Measurements from ENCODE around the gene U2AF1. TPM values are rescaled to one million over a fixed set of nuclear protein-coding genes. Genes with fewer than 3 reads are reported as not detected.
"Not testable (repeated sequence)": the region's sequence is repeated elsewhere in the genome, so short reads cannot be mapped to it uniquely, and the experiment has no call there.

The U2AF1 gene
- polyA plus RNA-seq, 1 of the 3 experiments (the other 2 are of a cell fraction) = 206 TPM

- CTCF ChIA-PET; H3K9ac ChIP-seq; H3F3A ChIP-seq (replicated peaks; ENCODE audit: insufficient read depth); DNase-seq; H3K27me3 ChIP-seq (ENCODE audit: insufficient read depth); H3K36me3 ChIP-seq (replicated peaks in 1 of 2; ENCODE audit: control insufficient read depth in 1 of 2, insufficient read depth in 2 of 2, low read length in 1 of 2); H3K9me3 ChIP-seq; H3K4me1 ChIP-seq (ENCODE audit: control insufficient read depth in 1 of 2, insufficient read depth in 2 of 2, low read depth in 1 of 2, low read length in 1 of 2); H3K4me2 ChIP-seq; POLR2A ChIA-PET; H3K79me2 ChIP-seq (ENCODE audit: insufficient read depth); H4K20me1 ChIP-seq (ENCODE audit: insufficient read depth); H3K4me3 ChIP-seq (ENCODE audit: low read depth in 2 of 2, low read length in 1 of 2); H2AFZ ChIP-seq (ENCODE audit: low read depth); H3K9me2 ChIP-seq; H3K27ac ChIP-seq (ENCODE audit: low read depth in 2 of 2, low read length in 1 of 2): not testable (repeated sequence)
- WGBS (ENCODE audit: low lambda C conversion rate) = no CpG with 5 or more reads among the region's 11 CpGs
Measured at GRCh38 chr21:43072742-43073141, 34.6 kb downstream of the U2AF1 start.

- H3K4me2 ChIP-seq; H3K27ac ChIP-seq (ENCODE audit: low read depth in 2 of 2, low read length in 1 of 2); H3K9me3 ChIP-seq; H3K79me2 ChIP-seq (ENCODE audit: insufficient read depth); H3K9ac ChIP-seq; H3K36me3 ChIP-seq (replicated peaks in 1 of 2; ENCODE audit: control insufficient read depth in 1 of 2, insufficient read depth in 2 of 2, low read length in 1 of 2); H3K4me1 ChIP-seq (ENCODE audit: control insufficient read depth in 1 of 2, insufficient read depth in 2 of 2, low read depth in 1 of 2, low read length in 1 of 2); H3K4me3 ChIP-seq (ENCODE audit: low read depth in 2 of 2, low read length in 1 of 2); CTCF ChIA-PET; H4K20me1 ChIP-seq (ENCODE audit: insufficient read depth); POLR2A ChIA-PET; H3K27me3 ChIP-seq (ENCODE audit: insufficient read depth); H3K9me2 ChIP-seq; H3F3A ChIP-seq (replicated peaks; ENCODE audit: insufficient read depth); H2AFZ ChIP-seq (ENCODE audit: low read depth); DNase-seq: not testable (repeated sequence)
- WGBS (ENCODE audit: low lambda C conversion rate) = no CpG with 5 or more reads among the region's 10 CpGs
Measured at GRCh38 chr21:43069682-43070081, 37.7 kb downstream of the U2AF1 start.

DNA sequence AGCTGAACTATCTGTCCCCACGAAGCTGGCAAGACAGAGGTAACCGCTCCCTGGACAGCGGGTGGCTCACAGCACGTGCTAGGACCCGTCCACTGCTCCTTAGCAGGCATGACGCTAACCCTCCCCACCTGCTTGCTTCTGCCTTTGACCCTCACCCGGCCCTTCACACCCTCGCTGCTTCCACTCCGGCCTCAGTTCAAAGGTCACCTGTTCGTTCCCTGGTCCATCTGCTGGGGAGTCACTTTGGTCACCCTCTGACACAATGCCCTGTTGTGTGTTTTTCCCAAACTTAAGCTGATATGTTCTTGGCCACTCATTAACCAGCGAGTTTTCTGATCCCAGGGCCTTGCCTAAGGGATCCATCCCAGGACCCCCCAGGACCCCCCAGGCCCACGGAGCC is 39.3 kb downstream of the U2AF1 start:
- H4K20me1 ChIP-seq (ENCODE audit: insufficient read depth); DNase-seq; H2AFZ ChIP-seq (ENCODE audit: low read depth); H3K9me3 ChIP-seq; H3K27me3 ChIP-seq (ENCODE audit: insufficient read depth); POLR2A ChIA-PET; H3K4me3 ChIP-seq (ENCODE audit: low read depth in 2 of 2, low read length in 1 of 2); H3K4me1 ChIP-seq (ENCODE audit: control insufficient read depth in 1 of 2, insufficient read depth in 2 of 2, low read depth in 1 of 2, low read length in 1 of 2); H3F3A ChIP-seq (replicated peaks; ENCODE audit: insufficient read depth); CTCF ChIA-PET; H3K79me2 ChIP-seq (ENCODE audit: insufficient read depth); H3K4me2 ChIP-seq; H3K9me2 ChIP-seq; H3K9ac ChIP-seq; H3K27ac ChIP-seq (ENCODE audit: low read depth in 2 of 2, low read length in 1 of 2); H3K36me3 ChIP-seq (replicated peaks in 1 of 2; ENCODE audit: control insufficient read depth in 1 of 2, insufficient read depth in 2 of 2, low read length in 1 of 2): not testable (repeated sequence)
- 83% methylated on average over 4 of the region's 12 CpGs for WGBS (ENCODE audit: low lambda C conversion rate)

- POLR2A ChIA-PET; H3K4me1 ChIP-seq (ENCODE audit: control insufficient read depth in 1 of 2, insufficient read depth in 2 of 2, low read depth in 1 of 2, low read length in 1 of 2); H3K36me3 ChIP-seq (replicated peaks in 1 of 2; ENCODE audit: control insufficient read depth in 1 of 2, insufficient read depth in 2 of 2, low read length in 1 of 2); DNase-seq; H3K27me3 ChIP-seq (ENCODE audit: insufficient read depth); H3K4me3 ChIP-seq (ENCODE audit: low read depth in 2 of 2, low read length in 1 of 2); H3F3A ChIP-seq (replicated peaks; ENCODE audit: insufficient read depth); H4K20me1 ChIP-seq (ENCODE audit: insufficient read depth); H3K9me2 ChIP-seq; CTCF ChIA-PET; H3K79me2 ChIP-seq (ENCODE audit: insufficient read depth); H3K9ac ChIP-seq; H3K27ac ChIP-seq (ENCODE audit: low read depth in 2 of 2, low read length in 1 of 2); H3K9me3 ChIP-seq; H2AFZ ChIP-seq (ENCODE audit: low read depth); H3K4me2 ChIP-seq: not testable (repeated sequence)
- 100% methylated on average over 1 of the region's 12 CpGs for WGBS (ENCODE audit: low lambda C conversion rate)
Measured at GRCh38 chr21:43066690-43067089, 40.7 kb downstream of the U2AF1 start.

DNA sequence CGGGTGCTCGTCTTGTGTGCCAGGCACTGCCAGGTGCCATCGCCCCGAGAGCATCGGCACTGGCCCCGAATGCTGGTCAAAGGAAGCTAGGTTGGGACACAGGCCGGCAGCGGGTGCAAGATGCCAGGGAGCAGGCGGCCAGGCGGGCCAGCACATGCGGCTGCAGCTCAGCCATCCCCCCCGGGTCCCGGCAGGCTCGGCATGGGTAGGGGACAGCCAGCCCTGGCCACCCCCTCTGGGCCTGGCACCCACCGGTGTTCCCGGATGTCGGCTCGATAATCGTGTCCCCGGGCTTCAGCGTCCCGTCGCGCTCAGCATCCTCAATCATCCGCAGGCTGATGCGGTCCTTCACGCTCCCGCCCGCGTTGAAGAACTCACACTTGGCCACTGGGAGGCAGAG is 41.4 kb downstream of the U2AF1 start:
- WGBS (ENCODE audit: low lambda C conversion rate) = no CpG with 5 or more reads among the region's 30 CpGs
- DNase-seq; H3K4me3 ChIP-seq (ENCODE audit: low read depth in 2 of 2, low read length in 1 of 2); H3K27ac ChIP-seq (ENCODE audit: low read depth in 2 of 2, low read length in 1 of 2); H2AFZ ChIP-seq (ENCODE audit: low read depth); H3K9ac ChIP-seq; H3K4me1 ChIP-seq (ENCODE audit: control insufficient read depth in 1 of 2, insufficient read depth in 2 of 2, low read depth in 1 of 2, low read length in 1 of 2); H3K9me2 ChIP-seq; H3F3A ChIP-seq (replicated peaks; ENCODE audit: insufficient read depth); H3K36me3 ChIP-seq (replicated peaks in 1 of 2; ENCODE audit: control insufficient read depth in 1 of 2, insufficient read depth in 2 of 2, low read length in 1 of 2); H3K4me2 ChIP-seq; CTCF ChIA-PET; H3K9me3 ChIP-seq; POLR2A ChIA-PET; H3K27me3 ChIP-seq (ENCODE audit: insufficient read depth); H4K20me1 ChIP-seq (ENCODE audit: insufficient read depth); H3K79me2 ChIP-seq (ENCODE audit: insufficient read depth): not testable (repeated sequence)

- DNase-seq; H3K4me2 ChIP-seq; H4K20me1 ChIP-seq (ENCODE audit: insufficient read depth); H3F3A ChIP-seq (replicated peaks; ENCODE audit: insufficient read depth); H3K79me2 ChIP-seq (ENCODE audit: insufficient read depth); H3K4me3 ChIP-seq (ENCODE audit: low read depth in 2 of 2, low read length in 1 of 2); H3K36me3 ChIP-seq (replicated peaks in 1 of 2; ENCODE audit: control insufficient read depth in 1 of 2, insufficient read depth in 2 of 2, low read length in 1 of 2); POLR2A ChIA-PET; H3K27me3 ChIP-seq (ENCODE audit: insufficient read depth); H3K4me1 ChIP-seq (ENCODE audit: control insufficient read depth in 1 of 2, insufficient read depth in 2 of 2, low read depth in 1 of 2, low read length in 1 of 2); H3K9ac ChIP-seq; CTCF ChIA-PET; H3K9me2 ChIP-seq; H2AFZ ChIP-seq (ENCODE audit: low read depth); H3K9me3 ChIP-seq; H3K27ac ChIP-seq (ENCODE audit: low read depth in 2 of 2, low read length in 1 of 2): not testable (repeated sequence)
- WGBS (ENCODE audit: low lambda C conversion rate) = no CpG with 5 or more reads among the region's 22 CpGs
Measured at GRCh38 chr21:43064265-43064917, 43.0 kb downstream of the U2AF1 start.
